OCI-LY3 (cell line): ENCODE results near the gene ANKRD28.

Experiments used
- EZH2phosphoT487 ChIP-seq: fragments of 200-600 bp; shearing (Covaris generic); IDR thresholded peaks from 2 replicates; pipeline ENCODE4 v1.6.1; 2018; ENCODE audit warnings: antibody characterized with exemption, mixed run types, low read depth
- TF ChIP-seq, protein P1 (sequence below): fragments of 200-600, 300-600 bp; sonication (generic); IDR thresholded peaks from 2 replicates; pipeline ENCODE4 v1.5.1; 2014; ENCODE audit warnings: antibody characterized with exemption, low read length, low read depth

DNA sequence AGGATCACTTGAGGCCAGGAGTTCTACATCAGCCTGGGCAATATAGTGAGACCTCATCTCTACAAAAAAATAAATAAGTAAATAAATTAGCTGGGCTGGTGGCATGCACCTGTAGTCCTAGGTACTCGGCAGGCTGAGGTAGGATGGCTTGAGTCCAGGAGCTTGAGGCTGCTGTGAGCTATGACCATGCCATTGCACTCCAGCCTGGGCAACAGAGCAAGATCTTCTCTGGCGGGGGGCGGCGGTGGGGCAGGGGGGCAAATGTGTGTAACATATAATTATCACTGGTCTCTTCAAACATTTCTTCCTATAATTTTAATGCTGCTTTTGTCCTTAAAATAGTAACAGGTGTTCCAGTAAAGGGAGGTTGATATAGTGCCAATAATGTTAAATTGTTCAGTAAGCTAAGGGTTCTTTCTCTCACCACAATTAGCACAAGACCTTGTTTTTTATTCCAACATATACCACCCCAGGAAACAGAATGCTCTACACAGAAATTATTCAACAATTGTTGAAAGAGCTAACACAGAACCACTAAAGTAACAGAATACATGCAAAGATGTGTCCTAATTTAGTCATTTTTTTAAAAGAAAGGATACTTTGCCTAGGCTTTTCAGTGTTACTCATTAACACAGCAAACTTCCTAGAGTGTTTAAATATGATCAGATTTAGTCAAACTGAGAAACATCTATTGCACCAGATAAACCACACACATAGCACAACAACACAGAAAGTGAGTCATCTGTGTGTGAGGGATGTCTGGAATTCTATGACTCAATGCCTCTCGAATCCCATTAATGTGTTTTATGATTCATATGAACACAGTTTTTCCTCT, 29.1 kb downstream of the ANKRD28 start:
- TF ChIP-seq, protein P1, sequence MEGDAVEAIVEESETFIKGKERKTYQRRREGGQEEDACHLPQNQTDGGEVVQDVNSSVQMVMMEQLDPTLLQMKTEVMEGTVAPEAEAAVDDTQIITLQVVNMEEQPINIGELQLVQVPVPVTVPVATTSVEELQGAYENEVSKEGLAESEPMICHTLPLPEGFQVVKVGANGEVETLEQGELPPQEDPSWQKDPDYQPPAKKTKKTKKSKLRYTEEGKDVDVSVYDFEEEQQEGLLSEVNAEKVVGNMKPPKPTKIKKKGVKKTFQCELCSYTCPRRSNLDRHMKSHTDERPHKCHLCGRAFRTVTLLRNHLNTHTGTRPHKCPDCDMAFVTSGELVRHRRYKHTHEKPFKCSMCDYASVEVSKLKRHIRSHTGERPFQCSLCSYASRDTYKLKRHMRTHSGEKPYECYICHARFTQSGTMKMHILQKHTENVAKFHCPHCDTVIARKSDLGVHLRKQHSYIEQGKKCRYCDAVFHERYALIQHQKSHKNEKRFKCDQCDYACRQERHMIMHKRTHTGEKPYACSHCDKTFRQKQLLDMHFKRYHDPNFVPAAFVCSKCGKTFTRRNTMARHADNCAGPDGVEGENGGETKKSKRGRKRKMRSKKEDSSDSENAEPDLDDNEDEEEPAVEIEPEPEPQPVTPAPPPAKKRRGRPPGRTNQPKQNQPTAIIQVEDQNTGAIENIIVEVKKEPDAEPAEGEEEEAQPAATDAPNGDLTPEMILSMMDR: no peak
- 0 out of 2 replicates have a peak, but pooled peaks have one; percentile 45 for TF ChIP-seq EZH2phosphoT487
